Measurements from ENCODE around the gene LRIT2.

Gene LRIT2

DNA sequence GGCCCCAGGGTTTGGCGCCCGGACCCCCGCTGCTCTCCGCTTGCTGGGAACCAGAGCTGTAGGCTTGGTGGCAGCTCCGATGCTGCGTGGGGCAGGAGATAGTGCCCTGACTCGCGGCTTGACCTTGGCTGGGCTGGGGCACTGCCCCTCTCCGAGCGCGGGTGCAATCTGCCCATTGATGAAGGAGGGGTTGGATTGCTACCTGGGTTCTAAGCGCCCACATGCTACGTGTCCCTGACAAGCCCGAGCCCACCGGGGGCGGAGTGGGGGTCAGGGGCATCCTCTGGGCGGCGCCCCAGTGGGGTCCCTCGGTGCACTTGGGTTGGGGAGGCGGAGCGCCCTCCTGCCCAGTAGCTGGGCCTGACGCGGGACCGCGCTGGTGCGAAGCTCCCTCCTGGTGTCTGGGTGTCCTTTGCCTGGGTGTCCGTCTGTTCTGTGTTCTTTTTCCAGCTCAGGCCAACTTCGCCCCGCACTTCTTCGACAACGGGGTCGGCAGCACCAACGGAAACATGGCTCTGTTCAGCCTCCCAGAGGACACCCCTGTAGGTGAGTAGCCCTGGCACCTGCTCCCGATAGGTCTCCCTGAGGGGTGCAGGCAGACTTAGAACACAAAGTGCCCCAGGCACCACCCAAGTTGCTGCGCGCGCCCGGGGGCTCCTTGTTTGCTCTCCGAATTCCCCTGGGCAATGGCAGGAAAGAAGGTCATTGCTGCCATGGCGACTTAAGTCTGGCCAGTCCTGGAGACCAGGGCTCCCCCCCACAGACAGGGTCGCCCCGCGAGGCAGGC is 30.1 kb downstream of the LRIT2 start:
- Histone ChIP-seq H3K4me1 (ENCODE audit: control insufficient read depth, insufficient read depth, low read length) (peaks cover 3% of the 10 kb centered on the region; the same call in 1 of the 2 replicates), H3K27me3 (ENCODE audit: control insufficient read depth, insufficient read depth, low read length) (peaks cover 48% of the 10 kb centered on the region), H3K4me3 (ENCODE audit: low read depth, low read length) (peak overlapping the region; percentile 74), H3K36me3 (ENCODE audit: control insufficient read depth, insufficient read depth, low read length) (no peaks in the 10 kb centered on the region), H3K27ac (ENCODE audit: low read depth, low read length) (no peak overlapping the region), H3K9ac (ENCODE audit: low read depth, low read length) (no peak overlapping the region), H3K9me3 (ENCODE audit: control insufficient read depth, insufficient read depth, low read length) (no peaks in the 10 kb centered on the region)

DNA sequence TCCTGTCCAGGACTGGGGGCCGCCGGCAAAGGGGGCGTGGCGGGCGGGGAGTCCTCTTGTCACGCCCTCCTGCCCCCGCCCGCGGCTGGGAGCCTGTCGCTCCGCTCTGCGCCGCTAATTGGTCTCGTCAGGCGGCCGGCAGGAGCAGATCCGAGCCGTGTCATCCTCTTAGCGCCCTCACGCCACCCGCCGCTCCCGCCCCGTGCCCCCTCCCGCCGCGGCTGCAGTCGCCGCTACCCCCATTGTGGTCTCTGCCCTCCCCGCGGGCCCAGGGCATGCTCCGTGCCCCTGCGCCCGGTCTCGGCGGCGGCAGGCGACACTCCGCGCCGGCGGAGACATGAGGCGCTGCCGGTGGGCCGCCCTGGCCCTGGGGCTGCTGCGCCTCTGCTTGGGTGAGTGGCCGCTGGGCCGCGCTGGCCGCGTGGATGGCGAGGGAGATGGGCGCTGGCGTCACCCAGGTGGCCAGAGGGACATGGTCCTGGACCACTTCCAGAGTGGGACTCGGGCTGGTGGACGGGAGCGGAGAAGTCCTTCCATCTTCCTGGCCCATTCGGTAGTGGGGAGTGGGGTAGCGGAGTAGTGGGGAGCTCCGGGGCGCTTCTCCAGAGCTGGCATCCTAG is 30.8 kb downstream of the LRIT2 start, which contains the start of gene CDHR1:
CDHR1 (plus strand) TSS at position 114 of the 620 bp plus-strand sequence; CDS start at position 338, 224 bp downstream.
- no peaks in the 10 kb centered on the region for H3K9me3 ChIP-seq (ENCODE audit: control insufficient read depth, insufficient read depth, low read length)
- no peak within 1 kb of the TSS for H3K9ac ChIP-seq (ENCODE audit: low read depth, low read length)
- H3K27me3 ChIP-seq (ENCODE audit: control insufficient read depth, insufficient read depth, low read length), result peaks cover 48% of the 10 kb centered on the region
- no peaks in the 10 kb centered on the region for H3K36me3 ChIP-seq (ENCODE audit: control insufficient read depth, insufficient read depth, low read length)
- peak within 1 kb of the TSS; percentile 74 for H3K4me3 ChIP-seq (ENCODE audit: low read depth, low read length)
- no peak within 1 kb of the TSS for H3K27ac ChIP-seq (ENCODE audit: low read depth, low read length)
- H3K4me1 ChIP-seq (ENCODE audit: control insufficient read depth, insufficient read depth, low read length), result peaks cover 3% of the 10 kb centered on the region; the same call in 1 of the 2 replicates

GRCh38 chr10:84193846-84194423 is 31.4 kb downstream of the LRIT2 start:
- Histone ChIP-seq H3K27me3 (ENCODE audit: control insufficient read depth, insufficient read depth, low read length) (peaks cover 48% of the 10 kb centered on the region), H3K9me3 (ENCODE audit: control insufficient read depth, insufficient read depth, low read length) (no peaks in the 10 kb centered on the region), H3K4me3 (ENCODE audit: low read depth, low read length) (peak overlapping the region; percentile 74), H3K4me1 (ENCODE audit: control insufficient read depth, insufficient read depth, low read length) (peaks cover 3% of the 10 kb centered on the region; the same call in 1 of the 2 replicates), H3K36me3 (ENCODE audit: control insufficient read depth, insufficient read depth, low read length) (no peaks in the 10 kb centered on the region), H3K9ac (ENCODE audit: low read depth, low read length) (no peak overlapping the region), H3K27ac (ENCODE audit: low read depth, low read length) (no peak overlapping the region)

- Histone ChIP-seq H3K27ac (ENCODE audit: low read depth, low read length) (no peak overlapping the region), H3K9me3 (ENCODE audit: control insufficient read depth, insufficient read depth, low read length) (no peaks in the 10 kb centered on the region), H3K4me3 (ENCODE audit: low read depth, low read length) (no peak overlapping the region), H3K27me3 (ENCODE audit: control insufficient read depth, insufficient read depth, low read length) (peaks cover 48% of the 10 kb centered on the region), H3K4me1 (ENCODE audit: control insufficient read depth, insufficient read depth, low read length) (peaks cover 3% of the 10 kb centered on the region; the same call in 1 of the 2 replicates), H3K9ac (ENCODE audit: low read depth, low read length) (no peak overlapping the region), H3K36me3 (ENCODE audit: control insufficient read depth, insufficient read depth, low read length) (no peaks in the 10 kb centered on the region)
Observed at GRCh38 chr10:84193327-84193726, 32.0 kb downstream of the LRIT2 start.

DNA sequence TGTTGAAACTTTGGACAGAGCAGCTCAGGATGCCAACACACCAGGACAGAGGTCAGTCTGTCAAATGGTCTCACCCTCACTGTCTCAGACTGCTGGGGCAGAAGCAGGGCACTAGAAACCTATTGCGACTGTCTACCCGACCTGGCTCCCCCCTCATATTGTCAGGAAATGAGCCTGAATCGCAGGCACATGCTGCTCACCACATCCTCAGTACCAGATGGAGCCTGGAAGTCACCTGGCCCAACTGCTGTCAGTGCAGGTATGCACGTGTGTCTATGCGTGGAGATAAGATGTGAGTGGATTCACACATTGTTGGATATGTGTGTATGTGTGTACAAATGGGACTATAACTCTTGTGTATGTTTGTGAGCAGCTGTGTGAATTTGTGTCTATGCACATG is 34.2 kb downstream of the LRIT2 start:
- no peak overlapping the region for H3K9ac ChIP-seq (ENCODE audit: low read depth, low read length)
- no peak overlapping the region for H3K27ac ChIP-seq (ENCODE audit: low read depth, low read length)
- peaks cover 36% of the 10 kb centered on the region for H3K27me3 ChIP-seq (ENCODE audit: control insufficient read depth, insufficient read depth, low read length)
- H3K4me3 ChIP-seq (ENCODE audit: low read depth, low read length), result no peak overlapping the region
- H3K36me3 ChIP-seq (ENCODE audit: control insufficient read depth, insufficient read depth, low read length), result no peaks in the 10 kb centered on the region
- no peaks in the 10 kb centered on the region for H3K9me3 ChIP-seq (ENCODE audit: control insufficient read depth, insufficient read depth, low read length)
- peaks cover 3% of the 10 kb centered on the region; the same call in 1 of the 2 replicates for H3K4me1 ChIP-seq (ENCODE audit: control insufficient read depth, insufficient read depth, low read length)

GRCh38 chr10:84190621-84191020 is 34.7 kb downstream of the LRIT2 start:
- H3K4me3 ChIP-seq (ENCODE audit: low read depth, low read length), result no peak overlapping the region
- H3K27ac ChIP-seq (ENCODE audit: low read depth, low read length), result no peak overlapping the region
- peaks cover 31% of the 10 kb centered on the region for H3K27me3 ChIP-seq (ENCODE audit: control insufficient read depth, insufficient read depth, low read length)
- H3K9me3 ChIP-seq (ENCODE audit: control insufficient read depth, insufficient read depth, low read length), result no peaks in the 10 kb centered on the region
- peaks cover 3% of the 10 kb centered on the region; the same call in 1 of the 2 replicates for H3K4me1 ChIP-seq (ENCODE audit: control insufficient read depth, insufficient read depth, low read length)
- H3K9ac ChIP-seq (ENCODE audit: low read depth, low read length), result no peak overlapping the region
- no peaks in the 10 kb centered on the region for H3K36me3 ChIP-seq (ENCODE audit: control insufficient read depth, insufficient read depth, low read length)

- Histone ChIP-seq H3K4me3 (ENCODE audit: low read depth, low read length) (no peak overlapping the region), H3K36me3 (ENCODE audit: control insufficient read depth, insufficient read depth, low read length) (no peaks in the 10 kb centered on the region), H3K27ac (ENCODE audit: low read depth, low read length) (no peak overlapping the region), H3K27me3 (ENCODE audit: control insufficient read depth, insufficient read depth, low read length) (peaks cover 13% of the 10 kb centered on the region), H3K9ac (ENCODE audit: low read depth, low read length) (no peak overlapping the region), H3K4me1 (ENCODE audit: control insufficient read depth, insufficient read depth, low read length) (no peaks in the 10 kb centered on the region), H3K9me3 (ENCODE audit: control insufficient read depth, insufficient read depth, low read length) (no peaks in the 10 kb centered on the region)
Observed at GRCh38 chr10:84188815-84189214, 36.5 kb downstream of the LRIT2 start.

- Histone ChIP-seq H3K27me3 (ENCODE audit: control insufficient read depth, insufficient read depth, low read length) (no peaks in the 10 kb centered on the region), H3K9ac (ENCODE audit: low read depth, low read length) (no peak overlapping the region), H3K4me3 (ENCODE audit: low read depth, low read length) (no peak overlapping the region), H3K36me3 (ENCODE audit: control insufficient read depth, insufficient read depth, low read length) (no peaks in the 10 kb centered on the region), H3K4me1 (ENCODE audit: control insufficient read depth, insufficient read depth, low read length) (no peaks in the 10 kb centered on the region), H3K9me3 (ENCODE audit: control insufficient read depth, insufficient read depth, low read length) (no peaks in the 10 kb centered on the region), H3K27ac (ENCODE audit: low read depth, low read length) (no peak overlapping the region)
Observed at GRCh38 chr10:84185526-84186175, 39.7 kb downstream of the LRIT2 start.

DNA sequence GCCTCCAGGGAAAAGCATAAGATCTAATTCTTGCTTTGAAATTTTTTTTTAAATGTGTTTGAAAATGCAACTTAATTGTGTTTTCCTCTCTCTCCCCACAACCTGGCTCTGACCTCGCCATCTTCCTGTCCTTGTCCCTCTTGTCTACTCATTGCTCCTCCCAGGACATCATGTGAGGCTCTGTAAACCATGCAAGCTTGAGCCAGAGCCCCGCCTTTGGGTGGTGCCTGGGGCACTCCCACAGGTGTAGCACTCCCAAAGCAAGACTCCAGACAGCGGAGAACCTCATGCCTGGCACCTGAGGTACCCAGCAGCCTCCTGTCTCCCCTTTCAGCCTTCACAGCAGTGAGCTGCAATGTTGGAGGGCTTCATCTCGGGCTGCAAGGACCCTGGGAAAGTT is 40.8 kb downstream of the LRIT2 start:
- H3K4me1 ChIP-seq (ENCODE audit: control insufficient read depth, insufficient read depth, low read length), result peaks cover under 1% of the 10 kb centered on the region; the same call in 1 of the 2 replicates
- H3K9me3 ChIP-seq (ENCODE audit: control insufficient read depth, insufficient read depth, low read length), result no peaks in the 10 kb centered on the region
- no peak overlapping the region for H3K9ac ChIP-seq (ENCODE audit: low read depth, low read length)
- H3K27ac ChIP-seq (ENCODE audit: low read depth, low read length), result no peak overlapping the region
- no peaks in the 10 kb centered on the region for H3K36me3 ChIP-seq (ENCODE audit: control insufficient read depth, insufficient read depth, low read length)
- no peak overlapping the region for H3K4me3 ChIP-seq (ENCODE audit: low read depth, low read length)
- H3K27me3 ChIP-seq (ENCODE audit: control insufficient read depth, insufficient read depth, low read length), result no peaks in the 10 kb centered on the region

GRCh38 chr10:84181631-84182030 is 43.7 kb downstream of the LRIT2 start:
- peaks cover 7% of the 10 kb centered on the region; the same call in 1 of the 2 replicates for H3K4me1 ChIP-seq (ENCODE audit: control insufficient read depth, insufficient read depth, low read length)
- no peak overlapping the region for H3K27ac ChIP-seq (ENCODE audit: low read depth, low read length)
- no peaks in the 10 kb centered on the region for H3K27me3 ChIP-seq (ENCODE audit: control insufficient read depth, insufficient read depth, low read length)
- no peak overlapping the region for H3K4me3 ChIP-seq (ENCODE audit: low read depth, low read length)
- H3K9me3 ChIP-seq (ENCODE audit: control insufficient read depth, insufficient read depth, low read length), result no peaks in the 10 kb centered on the region
- no peak overlapping the region for H3K9ac ChIP-seq (ENCODE audit: low read depth, low read length)
- no peaks in the 10 kb centered on the region for H3K36me3 ChIP-seq (ENCODE audit: control insufficient read depth, insufficient read depth, low read length)
